ENCODE results near the gene DSTYK.

DSTYK gene

GRCh38 chr1:205243350-205244191, 32.1 kb upstream of the DSTYK start:
- TF ChIP-seq CTCF (IDR thresholded peaks at IDR 0.05; ENCODE audit: borderline replicate concordance, control extremely low read depth, extremely low read depth, insufficient read depth, missing control alignments) = no peak
- in situ Hi-C loops (cut with MboI; ENCODE audit: low sequenced_read_pairs, unreplicated experiment) = no loop called here
- DNase-seq (ENCODE audit: low spot score) = no peak

- TF ChIP-seq CTCF (IDR thresholded peaks at IDR 0.05; ENCODE audit: borderline replicate concordance, control extremely low read depth, extremely low read depth, insufficient read depth, missing control alignments) = no peak
- no peak for DNase-seq (ENCODE audit: low spot score)
- in situ Hi-C loops (cut with MboI; ENCODE audit: low sequenced_read_pairs, unreplicated experiment) = no loop called here
Measured at GRCh38 chr1:205241366-205242030, 30.0 kb upstream of the DSTYK start.

GRCh38 chr1:205240569-205240968, 29.1 kb upstream of the DSTYK start:
- no peak for DNase-seq (ENCODE audit: low spot score)
- in situ Hi-C loops (cut with MboI; ENCODE audit: low sequenced_read_pairs, unreplicated experiment) = no loop called here
- no peak for TF ChIP-seq CTCF (IDR thresholded peaks at IDR 0.05; ENCODE audit: borderline replicate concordance, control extremely low read depth, extremely low read depth, insufficient read depth, missing control alignments)

- TF ChIP-seq CTCF (IDR thresholded peaks at IDR 0.05; ENCODE audit: borderline replicate concordance, control extremely low read depth, extremely low read depth, insufficient read depth, missing control alignments) = no peak
- no peak for DNase-seq (ENCODE audit: low spot score)
- in situ Hi-C loops (cut with MboI; ENCODE audit: low sequenced_read_pairs, unreplicated experiment) = no loop called here
Measured at GRCh38 chr1:205240118-205240517, 28.6 kb upstream of the DSTYK start.

GRCh38 chr1:205239078-205239477, 27.6 kb upstream of the DSTYK start:
- in situ Hi-C loops (cut with MboI; ENCODE audit: low sequenced_read_pairs, unreplicated experiment) = no loop called here
- no peak for TF ChIP-seq CTCF (IDR thresholded peaks at IDR 0.05; ENCODE audit: borderline replicate concordance, control extremely low read depth, extremely low read depth, insufficient read depth, missing control alignments)

GRCh38 chr1:205237526-205238484, 26.3 kb upstream of the DSTYK start:
- in situ Hi-C loops (cut with MboI; ENCODE audit: low sequenced_read_pairs, unreplicated experiment) = no loop called here
- no peak for TF ChIP-seq CTCF (IDR thresholded peaks at IDR 0.05; ENCODE audit: borderline replicate concordance, control extremely low read depth, extremely low read depth, insufficient read depth, missing control alignments)
- DNase-seq (ENCODE audit: low spot score) = peak; percentile 59

More at GRCh38 chr1:205239078-205239477, 27.6 kb upstream of the DSTYK start:
- no peak for DNase-seq (ENCODE audit: low spot score)
